Activated naive CD4-positive, alpha-beta T cell treated with Interleukin-2 at 50 U/mL for 16 hours (primary cell): ENCODE data around the gene C16orf89.

Experiments
- DNase-seq: peaks from one replicate; pipeline ENCODE4 v3.0.0-alpha.2; 2020

C16orf89 gene

DNA sequence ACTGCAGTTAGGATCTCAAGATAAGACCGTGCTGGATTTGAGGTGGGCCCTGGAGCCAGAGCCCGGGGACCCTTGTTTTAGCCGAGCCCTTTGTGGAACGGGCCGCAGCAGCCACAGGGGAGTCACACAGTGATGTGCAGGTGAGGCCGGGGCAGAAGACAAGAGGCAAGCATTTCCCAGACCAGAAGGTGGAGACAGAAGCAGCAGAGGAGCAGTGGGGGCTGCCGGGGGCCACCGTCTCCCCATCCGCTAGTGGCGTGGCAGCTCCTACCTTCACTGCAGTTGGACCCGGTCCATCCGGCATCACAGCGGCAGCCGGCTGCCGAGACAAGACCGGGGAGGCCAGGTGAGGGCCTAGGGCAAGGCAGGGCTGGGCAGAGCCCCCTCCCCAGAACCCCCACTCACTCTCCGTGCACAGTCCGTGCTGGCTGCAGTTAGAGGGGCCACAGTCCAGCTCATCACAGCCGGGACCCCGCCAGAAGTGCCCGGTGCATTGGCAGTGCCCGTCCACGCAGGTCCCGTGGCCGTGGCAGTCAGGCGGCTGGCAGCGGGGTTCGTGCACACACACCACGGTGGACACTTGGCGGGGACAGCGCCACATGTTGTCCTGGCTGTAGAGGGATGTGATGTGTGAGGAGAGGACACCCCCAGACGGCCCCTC lies 38.1 kb downstream of the C16orf89 start:
- DNase-seq: no peak

DNA sequence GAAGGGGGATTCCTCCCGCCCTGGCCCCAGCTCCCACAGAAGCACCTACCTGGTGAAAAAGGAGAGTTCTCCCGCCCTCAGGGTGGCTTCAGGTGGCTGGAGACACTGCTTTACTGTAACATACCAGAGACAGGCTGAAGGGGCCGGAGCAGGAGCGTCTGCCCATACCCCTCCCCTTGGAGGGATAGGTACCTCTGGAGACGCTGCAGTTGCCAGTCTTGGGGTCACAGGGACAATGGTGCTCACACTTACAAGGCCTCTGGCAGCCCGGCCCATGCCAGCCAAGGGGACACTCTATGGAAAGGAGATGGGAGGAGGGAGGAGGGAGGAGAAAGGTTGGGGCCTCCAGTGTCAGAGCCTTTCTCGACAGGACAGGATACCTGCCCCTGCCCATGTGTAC lies 38.7 kb downstream of the C16orf89 start:
- DNase-seq: no peak

DNA sequence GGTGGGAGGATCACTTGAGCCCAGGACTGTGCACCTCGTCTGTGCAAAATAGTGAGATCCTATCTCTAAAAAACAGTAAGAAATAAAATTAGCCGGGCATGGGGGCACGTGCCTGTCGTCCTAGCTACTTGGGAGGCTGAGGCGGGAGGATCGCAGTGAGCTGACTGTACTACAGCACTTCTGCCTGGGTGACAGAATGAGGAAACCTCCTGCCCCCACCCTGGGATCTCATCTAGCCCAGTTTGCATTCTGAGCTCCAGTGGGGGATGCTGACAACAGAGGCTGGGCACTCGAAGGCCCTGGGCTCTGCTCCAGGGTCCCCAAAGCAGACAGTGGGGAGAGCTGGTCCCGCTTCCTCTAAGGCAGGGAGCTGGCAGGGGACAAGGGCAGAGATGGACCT lies 39.1 kb downstream of the C16orf89 start:
- no peak for DNase-seq

DNA sequence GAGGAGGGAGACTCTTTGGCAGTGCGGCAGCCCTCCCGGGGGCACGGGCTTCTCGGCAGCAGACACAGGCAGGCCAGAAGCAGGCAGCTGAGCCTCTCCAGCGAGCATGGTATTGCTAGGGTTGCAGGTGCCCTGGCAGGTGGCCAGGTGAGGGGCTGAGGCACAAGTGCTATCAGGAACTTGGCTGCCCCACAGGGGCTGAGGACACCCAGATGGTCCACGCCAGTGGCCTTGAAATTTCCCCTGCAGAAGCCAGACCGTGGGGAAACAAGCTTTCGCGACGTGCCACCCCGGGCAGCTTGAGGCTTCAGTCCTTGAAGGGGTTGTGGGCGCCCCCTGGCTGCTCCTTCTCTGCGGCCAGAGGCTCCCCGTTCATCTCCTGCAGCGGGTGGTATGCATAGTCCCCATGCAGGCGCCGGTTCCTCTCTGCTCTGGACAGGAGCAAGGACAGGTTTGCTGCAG lies 40.6 kb downstream of the C16orf89 start:
- DNase-seq: no peak

DNA sequence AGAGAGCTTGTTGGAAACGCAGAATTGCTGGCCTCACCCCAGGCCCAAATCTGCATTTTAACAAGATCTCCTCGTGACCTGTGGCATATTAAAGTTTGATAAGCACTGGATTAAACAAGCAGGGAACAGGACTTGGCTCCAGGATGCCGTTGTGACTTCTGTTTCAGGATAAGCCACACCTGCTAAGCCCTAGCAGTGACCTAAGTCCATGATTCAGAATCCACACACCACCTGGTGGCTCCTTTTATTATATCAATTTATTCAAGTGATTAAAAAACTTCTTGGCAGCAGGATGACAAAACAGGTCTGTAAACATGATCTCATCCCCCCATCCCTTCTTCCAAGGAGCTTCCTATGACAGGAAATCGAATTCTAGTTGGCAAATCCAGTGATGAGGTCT lies 41.1 kb downstream of the C16orf89 start:
- no peak for DNase-seq

DNA sequence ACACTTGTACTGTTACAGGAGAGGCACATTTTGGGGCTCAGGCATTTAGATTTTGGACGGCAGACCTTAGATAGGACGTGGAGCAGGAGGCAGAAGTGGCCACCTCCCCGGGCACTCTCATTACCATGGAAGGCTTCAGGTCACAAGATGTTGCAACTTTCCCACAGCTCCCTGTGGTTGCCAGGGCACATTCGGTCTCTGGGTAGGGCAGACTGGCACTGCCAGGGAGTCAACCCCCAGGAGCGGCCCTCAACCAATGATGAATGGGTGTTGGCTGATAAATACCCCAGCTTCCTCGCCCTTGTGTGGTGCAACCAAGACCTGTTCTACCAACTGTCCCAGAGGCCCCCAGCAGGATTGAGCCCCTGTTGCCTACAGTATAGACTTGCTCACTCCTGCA lies 43.2 kb downstream of the C16orf89 start:
- DNase-seq: no peak

DNA sequence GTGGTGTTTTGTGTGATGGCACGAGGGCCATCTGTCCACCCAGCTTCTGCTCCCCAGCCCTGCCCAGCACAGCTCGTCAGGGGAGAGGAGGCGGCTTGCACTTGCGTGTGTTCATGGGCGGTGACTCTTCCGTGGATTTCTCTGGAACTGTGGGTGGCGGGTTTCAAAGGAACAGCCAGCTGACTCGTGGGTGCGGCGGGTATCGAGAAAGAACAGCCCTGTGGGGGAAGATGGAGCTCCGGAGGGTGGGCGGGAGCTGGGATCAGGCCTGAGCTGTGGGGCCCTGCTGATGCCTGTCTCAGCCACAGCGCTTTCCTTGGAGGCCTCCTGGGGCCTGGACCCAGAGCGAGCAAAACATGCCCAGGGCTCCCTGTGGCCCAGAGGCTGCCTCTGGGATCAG lies 45.2 kb downstream of the C16orf89 start:
- DNase-seq: no peak

DNA sequence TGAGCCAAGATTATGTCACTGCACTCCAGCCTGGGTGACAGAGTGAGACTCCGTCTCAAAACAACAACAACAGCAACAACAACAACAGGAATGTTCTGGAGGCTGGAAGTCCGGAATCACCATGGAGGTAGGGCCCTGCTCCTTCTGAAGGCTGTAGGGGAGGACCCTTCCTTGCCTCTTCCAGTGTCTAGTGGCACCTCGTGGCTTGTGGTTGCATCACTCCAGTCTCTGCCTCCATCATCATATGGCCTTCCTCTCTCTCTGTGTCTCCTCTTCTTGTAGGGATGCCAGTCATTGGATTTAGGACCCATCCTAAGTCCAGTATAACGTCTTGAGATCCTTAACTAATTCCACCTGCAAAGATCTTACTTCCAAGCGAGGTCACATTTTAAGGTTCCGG lies 46.0 kb downstream of the C16orf89 start:
- no peak for DNase-seq

DNA sequence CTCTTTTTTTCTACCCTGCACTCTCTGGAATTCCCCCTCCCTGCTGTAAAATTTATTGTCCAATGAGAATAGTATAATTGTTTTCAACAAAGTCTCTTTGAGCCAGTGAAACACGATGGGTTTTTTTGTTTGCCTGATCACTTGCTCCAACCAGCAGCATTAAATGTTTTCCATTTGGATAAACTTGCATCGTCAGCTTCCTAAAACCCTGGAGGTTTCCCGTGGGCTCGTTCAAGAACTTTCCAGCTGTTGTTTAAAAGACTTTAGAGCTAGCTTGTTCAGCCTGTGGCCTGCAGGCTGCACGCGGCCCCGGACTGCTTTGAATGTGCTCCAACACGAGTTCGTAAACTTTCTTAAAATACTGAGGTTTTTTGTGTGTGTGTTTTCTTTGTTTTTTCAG lies 47.0 kb downstream of the C16orf89 start:
- no peak for DNase-seq

DNA sequence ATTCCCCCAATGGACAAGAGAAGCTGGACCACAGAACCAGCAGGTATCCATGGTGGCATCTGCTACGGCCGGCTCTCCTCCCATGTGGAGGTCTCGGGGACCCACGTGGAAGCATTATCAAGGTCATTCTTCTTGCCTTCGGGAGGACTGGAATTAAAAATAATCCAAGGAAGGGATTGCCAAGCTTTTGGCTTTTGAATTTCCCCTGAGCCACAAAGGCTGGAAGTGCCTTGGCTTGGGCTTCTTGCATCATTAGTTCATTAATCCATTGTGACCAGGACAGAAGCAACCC lies 48.1 kb downstream of the C16orf89 start:
- no peak for DNase-seq

DNA sequence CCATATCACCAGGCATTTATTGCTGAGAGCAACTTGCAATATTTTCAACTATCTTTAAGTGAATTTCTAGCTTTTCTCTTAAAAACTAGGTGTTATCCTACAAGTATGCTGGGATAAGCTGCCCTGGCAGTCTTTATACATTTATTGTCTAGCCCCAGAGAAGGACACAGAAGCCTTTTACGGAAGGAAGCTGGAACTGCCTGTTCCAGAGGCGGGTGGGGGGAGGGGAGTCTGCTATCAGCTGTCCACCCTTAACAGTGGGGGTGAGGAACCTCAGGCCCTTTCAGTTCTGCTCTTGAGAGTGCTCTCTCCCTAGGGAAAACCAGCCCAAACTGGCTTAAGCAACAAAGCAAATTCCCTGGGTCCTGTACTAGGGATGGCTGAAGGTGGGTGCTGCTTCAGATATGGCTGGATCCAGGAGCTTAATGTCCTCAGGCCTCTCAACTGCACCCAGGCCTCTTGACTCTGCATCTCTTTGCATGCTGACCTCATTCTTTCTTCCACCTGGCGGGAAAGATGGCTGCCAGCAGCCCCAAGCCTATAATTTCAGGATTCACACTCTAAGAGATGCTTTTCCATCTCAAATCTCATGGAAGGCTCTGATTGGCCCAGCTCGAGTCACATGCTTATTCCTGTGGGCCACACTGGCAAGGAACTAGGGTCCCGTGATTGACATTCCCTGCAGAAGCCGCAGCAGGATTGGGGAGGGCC lies 48.6 kb downstream of the C16orf89 start:
- DNase-seq: no peak

DNA sequence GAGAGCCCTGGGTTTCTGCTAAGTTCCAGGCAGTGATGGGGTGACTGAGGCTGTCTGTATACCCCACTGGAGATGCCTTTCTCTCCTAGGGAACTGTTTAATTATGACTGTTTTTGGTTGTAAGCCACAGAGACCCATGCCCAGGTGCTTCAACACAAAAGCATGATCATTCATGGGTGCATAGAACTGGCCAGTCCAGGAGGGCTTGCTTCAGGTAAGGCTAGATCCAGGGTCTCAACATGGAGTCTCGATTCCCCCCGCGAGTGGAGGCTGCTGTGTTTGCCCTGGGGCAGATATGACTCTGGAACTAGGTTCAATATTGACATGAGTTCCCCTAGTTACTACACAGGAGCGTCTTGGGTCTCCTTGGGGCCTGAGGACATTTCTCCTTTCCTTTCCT lies 49.9 kb downstream of the C16orf89 start:
- no peak for DNase-seq

DNA sequence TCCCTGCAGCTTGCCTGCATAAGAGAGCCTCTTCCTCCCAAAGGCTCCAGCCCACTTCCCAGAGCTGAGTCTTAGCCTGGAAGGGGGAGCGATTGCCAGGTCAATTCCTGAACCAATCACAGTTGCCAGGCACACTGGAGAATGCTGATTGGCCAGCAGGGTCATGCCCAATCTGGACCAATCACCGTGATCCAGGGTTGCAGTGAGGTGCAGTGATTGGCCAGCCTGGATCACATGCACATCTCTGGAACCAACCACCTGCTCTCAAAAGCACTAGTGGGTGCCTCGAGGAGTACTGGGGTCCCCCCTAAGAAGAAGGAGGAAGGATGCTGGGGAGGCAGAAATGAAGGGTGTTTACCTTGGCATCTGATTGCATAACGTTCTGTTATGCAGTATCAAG lies 50.4 kb downstream of the C16orf89 start:
- DNase-seq: no peak

DNA sequence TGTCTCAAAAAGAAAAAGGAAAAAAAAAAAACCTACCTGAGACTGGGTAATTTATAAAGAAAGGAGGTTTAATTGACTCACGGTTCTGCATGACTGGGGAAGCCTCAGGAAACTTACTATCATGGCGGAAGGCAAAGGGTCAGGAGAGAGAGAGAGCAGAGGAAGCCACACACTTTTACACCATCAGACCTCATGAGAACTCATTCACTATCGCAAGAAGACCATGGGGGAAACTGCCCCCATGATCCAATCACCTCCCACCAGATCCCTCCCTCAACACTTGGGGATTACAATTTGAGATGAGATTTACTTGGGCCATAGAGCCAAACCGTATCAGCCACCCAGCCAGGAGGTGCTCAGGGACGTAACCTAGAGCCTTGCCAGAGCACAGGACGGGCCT lies 52.9 kb downstream of the C16orf89 start:
- no peak for DNase-seq

DNA sequence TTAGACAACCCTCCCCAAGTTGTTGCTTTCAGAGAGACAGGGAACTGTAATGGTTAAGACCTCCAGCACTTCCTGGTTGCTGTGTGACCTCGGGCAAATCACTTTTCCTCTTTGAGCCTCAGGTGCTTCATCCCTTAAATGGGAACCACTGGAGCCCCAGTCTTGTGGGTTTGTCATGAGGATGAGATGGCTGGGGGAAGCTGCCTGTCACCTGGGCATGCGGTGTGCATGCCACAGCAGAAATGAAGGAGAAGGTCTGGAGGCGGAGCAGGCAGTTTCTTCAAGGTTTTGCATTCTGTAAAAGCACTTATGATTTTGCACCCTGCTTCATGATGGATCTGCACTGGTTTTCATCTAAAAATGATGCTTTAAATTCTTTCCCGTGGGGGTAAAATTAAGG lies 54.1 kb downstream of the C16orf89 start:
- DNase-seq: no peak

DNA sequence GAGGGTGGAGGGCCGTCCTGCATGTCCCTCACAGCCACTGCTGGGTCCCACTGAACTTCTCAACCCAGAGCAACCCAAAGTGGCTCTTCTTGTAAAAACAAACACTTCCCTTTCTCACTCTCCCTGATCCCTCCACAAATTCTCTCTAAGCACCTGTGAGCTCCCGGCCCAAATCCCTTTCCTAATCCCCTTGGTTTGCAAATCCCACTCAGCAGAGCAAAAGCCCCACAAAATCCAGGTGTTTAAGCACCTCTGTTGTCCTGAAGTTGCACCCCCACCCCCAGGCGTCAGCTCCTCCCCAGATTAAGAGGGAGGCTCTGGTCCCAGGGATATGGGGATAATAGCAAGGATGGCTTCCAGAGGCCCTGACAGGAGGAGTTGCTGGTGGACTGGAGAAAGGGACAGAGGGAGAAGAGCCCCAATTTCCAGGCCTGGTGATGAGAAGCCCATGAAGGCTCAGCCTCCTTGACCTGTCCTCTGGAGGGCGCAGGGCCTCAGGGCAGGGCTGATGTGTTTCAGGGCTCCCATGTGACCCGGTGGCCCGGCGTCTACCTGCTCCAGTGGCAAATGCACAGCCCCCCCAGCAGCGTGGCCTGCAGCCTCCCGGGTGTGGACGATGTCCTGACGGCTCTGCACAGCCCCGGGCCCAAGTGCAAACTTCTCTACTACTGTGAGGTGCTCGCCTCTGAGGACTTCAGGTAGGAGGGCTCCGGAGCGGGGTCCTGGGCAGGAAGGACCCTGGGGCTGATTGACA lies 55.0 kb downstream of the C16orf89 start:
- no peak for DNase-seq

DNA sequence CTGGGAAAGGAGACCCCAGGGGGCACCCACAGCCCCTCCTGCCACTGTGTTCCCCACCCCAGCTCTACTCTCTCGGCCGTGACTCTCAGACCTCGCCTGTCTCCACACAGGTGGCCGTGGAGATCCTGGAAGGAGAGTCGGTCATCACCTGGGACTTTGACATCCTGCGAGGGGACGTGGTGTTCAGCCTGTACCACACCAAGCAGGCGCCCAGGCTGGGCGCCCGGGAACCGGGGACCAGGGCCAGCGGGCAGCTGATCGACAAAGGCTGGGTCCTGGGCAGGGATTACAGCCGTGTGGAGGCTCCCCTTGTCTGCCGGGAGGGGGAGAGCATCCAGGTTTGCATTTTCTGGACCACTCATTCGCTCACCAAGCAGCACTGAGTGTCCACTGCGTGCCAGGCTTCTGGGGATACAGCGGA lies 57.4 kb downstream of the C16orf89 start:
- no peak for DNase-seq

DNA sequence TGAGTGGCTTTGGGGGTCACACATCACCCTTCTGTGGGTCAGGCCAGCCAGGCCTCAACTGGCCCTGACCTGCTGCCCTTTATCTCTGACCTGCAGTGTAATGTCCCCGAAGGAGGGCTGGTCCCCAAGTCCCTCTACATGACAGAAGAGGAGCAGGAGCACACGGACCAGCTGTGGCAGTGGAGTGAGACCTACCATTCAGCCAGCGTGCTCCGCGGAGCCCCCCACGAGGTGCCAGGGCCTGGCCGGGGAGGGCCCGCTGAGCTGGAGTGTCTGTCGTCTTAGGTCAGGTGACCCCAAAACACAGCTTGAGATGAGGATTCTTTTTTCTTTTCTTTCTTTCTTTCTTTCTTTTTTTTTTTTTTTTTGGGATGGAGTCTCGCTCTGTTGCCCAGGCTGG lies 58.5 kb downstream of the C16orf89 start:
- no peak for DNase-seq

DNA sequence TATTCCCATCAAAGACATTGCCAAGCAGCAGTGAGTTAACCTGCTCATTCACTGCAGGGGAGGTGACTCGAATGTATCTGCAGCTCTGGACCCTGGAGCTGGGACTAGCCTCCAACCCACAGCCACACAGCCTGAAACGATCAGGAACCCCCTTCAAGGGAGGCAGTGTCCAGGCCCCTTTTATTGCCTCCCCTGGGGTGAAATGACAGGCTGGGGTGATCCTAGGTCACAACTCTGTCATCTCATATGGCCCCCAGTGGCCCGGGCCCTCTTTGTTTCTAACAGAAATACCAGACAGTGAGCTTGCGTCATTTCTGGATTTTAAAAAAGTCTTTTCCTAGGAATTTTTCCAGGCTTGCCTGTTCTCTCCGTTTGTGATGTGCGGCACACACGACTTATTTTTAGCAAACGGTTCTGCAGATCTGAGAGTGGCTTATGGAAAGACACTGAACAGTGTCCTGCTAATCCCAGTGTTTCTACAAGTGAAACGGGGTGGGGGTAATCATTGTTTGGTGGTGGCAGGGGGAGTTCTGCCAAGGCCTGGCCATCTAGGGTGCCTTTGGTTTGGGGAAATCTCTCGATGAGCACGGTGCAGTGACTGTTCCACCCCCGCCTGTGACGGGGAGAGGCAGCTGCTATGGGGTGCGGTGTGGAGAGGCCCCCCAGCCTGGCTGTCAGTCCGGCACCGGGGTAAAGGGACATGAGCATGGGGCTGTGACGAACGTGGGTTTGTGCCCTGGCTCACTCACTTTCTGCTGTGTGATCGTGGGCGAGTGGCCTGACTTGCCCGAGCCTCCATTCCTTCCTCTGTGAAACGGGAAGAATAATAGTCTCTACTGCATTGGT lies 59.2 kb downstream of the C16orf89 start:
- DNase-seq: no peak

DNA sequence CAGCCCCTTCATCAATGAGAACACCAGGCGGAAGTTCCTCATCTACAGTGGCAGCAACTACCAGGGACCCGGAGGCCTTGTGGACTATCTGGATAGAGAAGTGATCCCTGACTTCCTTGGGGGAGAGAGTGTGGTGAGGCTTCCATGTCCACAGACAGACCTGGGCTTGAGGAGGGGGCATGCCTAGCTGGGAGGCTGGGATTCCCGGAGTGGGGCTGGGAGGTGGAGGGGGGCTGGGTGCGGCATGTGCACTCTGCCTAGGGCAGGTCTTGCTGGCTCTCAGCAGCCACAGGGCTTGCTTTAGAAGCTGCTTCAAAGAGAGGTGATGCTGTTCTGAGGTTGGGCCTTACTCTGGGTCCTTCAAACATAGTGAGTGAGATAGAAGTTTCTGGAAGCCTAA lies 59.8 kb downstream of the C16orf89 start:
- DNase-seq: no peak

DNA sequence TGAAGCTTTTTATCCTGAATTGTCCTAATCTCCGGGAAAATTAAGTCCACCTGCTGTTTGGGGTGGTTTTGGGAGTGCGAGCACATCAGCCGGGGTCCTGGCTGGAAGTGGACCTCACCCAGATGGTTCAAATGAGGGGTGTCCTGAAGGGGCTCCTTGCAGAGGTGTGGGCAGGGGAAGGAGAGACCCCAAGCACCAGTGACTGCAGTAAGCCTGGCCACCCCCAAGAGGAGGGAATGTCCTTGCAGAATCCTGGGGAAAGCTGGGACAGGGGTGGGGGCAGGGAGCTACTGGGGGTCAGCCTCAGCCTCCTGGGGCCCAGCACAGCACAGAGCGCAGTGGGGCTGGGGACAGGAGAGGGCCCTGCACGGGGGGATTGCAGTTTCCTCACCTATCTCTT lies 61.4 kb downstream of the C16orf89 start:
- no peak for DNase-seq

DNA sequence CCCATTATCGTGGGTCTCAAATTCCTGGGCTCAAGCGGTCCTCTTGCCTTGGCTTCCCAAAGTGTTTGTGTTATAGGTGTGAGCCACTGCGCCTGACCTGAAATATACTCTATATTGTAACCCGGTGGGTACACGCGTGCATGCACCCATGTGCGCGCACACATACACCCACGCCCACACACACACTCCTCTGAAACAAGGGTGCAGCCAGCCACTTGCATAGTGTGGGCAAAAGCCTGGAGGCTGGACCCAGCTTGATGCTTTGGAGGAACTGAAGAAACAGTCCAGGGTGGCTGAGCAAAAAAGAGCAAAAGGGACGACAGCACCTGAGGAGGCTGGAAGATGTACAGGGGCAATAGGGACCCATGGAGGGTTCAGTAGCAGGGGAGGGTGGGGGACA lies 61.9 kb downstream of the C16orf89 start:
- DNase-seq: no peak

DNA sequence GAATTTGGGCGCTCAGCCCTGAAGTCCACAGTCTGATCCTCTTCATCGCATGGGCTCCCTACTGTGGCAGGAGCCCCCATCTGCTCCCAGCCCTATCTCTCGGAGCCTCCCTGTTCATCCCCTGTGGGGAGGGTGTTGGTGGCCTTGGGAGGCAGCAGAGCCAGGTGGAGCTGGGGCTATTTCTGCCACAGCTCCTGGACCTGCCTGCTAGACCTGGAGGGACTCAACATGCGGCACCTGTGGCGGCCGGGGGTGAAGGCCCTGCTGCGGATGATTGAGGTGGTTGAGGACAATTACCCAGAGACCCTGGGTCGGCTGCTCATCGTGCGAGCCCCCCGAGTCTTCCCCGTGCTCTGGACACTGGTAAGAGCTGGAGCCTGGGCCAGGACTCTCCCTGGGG lies 62.5 kb downstream of the C16orf89 start:
- DNase-seq: no peak
